ENCODE results near the gene SUPT6H. TPM values are rescaled to one million over a fixed set of nuclear protein-coding genes. Genes with fewer than 3 reads are reported as not detected.

SUPT6H gene
- total RNA-seq, 3 donors from 2014 or later (not counting 1 experiment from before 2014, with no cell fraction given): 170 to 184 (median 177) TPM

GRCh38 chr17:28712705-28713415 lies 50.9 kb downstream of the SUPT6H start:
- no peaks in the 10 kb centered on the region for H3K36me3 ChIP-seq (ENCODE audit: control insufficient read depth, insufficient read depth, low read length)
- intact Hi-C loops (cut with micrococcal nuclease): loop anchor here (10.0 kb wide), 1 partner anchor 378 kb away; the partner anchor contains the start of genes IFT20 and TNFAIP1
- no peaks in the 10 kb centered on the region for H3K36me3 Mint-ChIP-seq
- H3K4me3 Mint-ChIP-seq: peak overlapping the region; percentile 93
- peaks cover 18 to 22% of the 10 kb centered on the region in 2 donors for H3K4me1 Mint-ChIP-seq
- peaks cover 15 to 18% of the 10 kb centered on the region in 2 donors for H3K27me3 Mint-ChIP-seq (ENCODE audit: low read depth in 2 of 2)
- H3K4me3 ChIP-seq (ENCODE audit: low read length): no peak overlapping the region
- ATAC-seq (no peak), DNase-seq (no peak)
- H3K9me3 Mint-ChIP-seq: no peaks in the 10 kb centered on the region
- peaks cover 14% of the 10 kb centered on the region for H3K27me3 ChIP-seq (ENCODE audit: control insufficient read depth, insufficient read depth, low read length)
- 97% methylated on average over 4 of the region's 7 CpGs for WGBS (ENCODE audit: insufficient coverage)
- H3K9me3 ChIP-seq (ENCODE audit: control insufficient read depth, insufficient read depth, low read length): no peaks in the 10 kb centered on the region
- TF ChIP-seq CTCF (IDR thresholded peaks at IDR 0.05): no peak
- H3K27ac ChIP-seq (ENCODE audit: low read length): no peak overlapping the region
- peaks cover 30% of the 10 kb centered on the region for H3K4me1 ChIP-seq (ENCODE audit: control insufficient read depth, insufficient read depth, low read length)
- H3K27ac Mint-ChIP-seq: peak overlapping the region; percentile 80 to 88

- Mint-ChIP-seq H3K36me3 (no peaks in the 10 kb centered on the region), H3K27ac (no peak overlapping the region), H3K27me3 (ENCODE audit: low read depth in 2 of 2) (peaks cover 15 to 27% of the 10 kb centered on the region in 2 donors), H3K4me1 (peaks cover 20 to 33% of the 10 kb centered on the region in 2 donors), H3K9me3 (no peaks in the 10 kb centered on the region), H3K4me3 (no peak overlapping the region)
- WGBS (ENCODE audit: insufficient coverage): 87% methylated on average over 3 of the region's 3 CpGs
- no peaks in the 10 kb centered on the region for H3K9me3 ChIP-seq (ENCODE audit: control insufficient read depth, insufficient read depth, low read length)
- H3K36me3 ChIP-seq (ENCODE audit: control insufficient read depth, insufficient read depth, low read length): no peaks in the 10 kb centered on the region
- TF ChIP-seq CTCF (IDR thresholded peaks at IDR 0.05): no peak
- intact Hi-C loops (cut with micrococcal nuclease): loop anchor here (10.0 kb wide), 1 partner anchor 379 kb away; the partner anchor contains the start of genes IFT20 and TNFAIP1
- peaks cover 14% of the 10 kb centered on the region for H3K27me3 ChIP-seq (ENCODE audit: control insufficient read depth, insufficient read depth, low read length)
- no peak for ATAC-seq
- no peak for DNase-seq
- peaks cover 39% of the 10 kb centered on the region for H3K4me1 ChIP-seq (ENCODE audit: control insufficient read depth, insufficient read depth, low read length)
- H3K4me3 ChIP-seq (ENCODE audit: low read length): no peak overlapping the region
- no peak overlapping the region for H3K27ac ChIP-seq (ENCODE audit: low read length)
Measured at GRCh38 chr17:28714281-28714680, 52.3 kb downstream of the SUPT6H start.

- no peak overlapping the region for H3K4me3 ChIP-seq (ENCODE audit: low read length)
- H3K4me1 ChIP-seq (ENCODE audit: control insufficient read depth, insufficient read depth, low read length): peaks cover 42% of the 10 kb centered on the region
- Mint-ChIP-seq H3K9me3 (no peaks in the 10 kb centered on the region), H3K4me3 (no peak overlapping the region), H3K4me1 (peaks cover 29 to 42% of the 10 kb centered on the region in 2 donors), H3K27me3 (ENCODE audit: low read depth in 2 of 2) (peaks cover 15 to 28% of the 10 kb centered on the region in 2 donors), H3K36me3 (no peaks in the 10 kb centered on the region), H3K27ac (no peak overlapping the region)
- no peaks in the 10 kb centered on the region for H3K36me3 ChIP-seq (ENCODE audit: control insufficient read depth, insufficient read depth, low read length)
- H3K27ac ChIP-seq (ENCODE audit: low read length): no peak overlapping the region
- DNase-seq: no peak
- intact Hi-C loops (cut with micrococcal nuclease): loop anchor here (5.0 to 10.0 kb wide), 3 partner anchors 37 to 380 kb away; partner anchors contain the start of genes IFT20, SDF2, SUPT6H and TNFAIP1
- peaks cover 14% of the 10 kb centered on the region for H3K27me3 ChIP-seq (ENCODE audit: control insufficient read depth, insufficient read depth, low read length)
- no peak for TF ChIP-seq CTCF (IDR thresholded peaks at IDR 0.05)
- no peak for ATAC-seq
- H3K9me3 ChIP-seq (ENCODE audit: control insufficient read depth, insufficient read depth, low read length): no peaks in the 10 kb centered on the region
- 57% methylated on average over 1 of the region's 2 CpGs for WGBS (ENCODE audit: insufficient coverage)
Measured at GRCh38 chr17:28715217-28715616, 53.2 kb downstream of the SUPT6H start.

Measured in natural killer cell (primary cell).